GM23338 (cell line): ENCODE results near the gene FOXP1. TPM values are rescaled to one million over a fixed set of nuclear protein-coding genes. Genes with fewer than 3 reads are reported as not detected.
A peak's percentile ranks its signal among the peaks of the same experiment; 100 is the strongest.

Source experiments
- ATAC-seq: fragments of 200-7000 bp; cut with Tn5 transposase; 3 replicates; pipeline ENCODE4 v1.9.1; 2020
- DNase-seq: peaks from one replicate; pipeline ENCODE4 v3.0.0-alpha.2; 2015; ENCODE audit warnings: low spot score
- H2AFZ ChIP-seq: fragments of 200-600 bp; sonication (generic); 2 replicates; pipeline ENCODE4 v1.8.0; 2016; ENCODE audit warnings: antibody characterized with exemption, mild to moderate bottlenecking, moderate library complexity
- H3F3A ChIP-seq: fragments of 200-600 bp; sonication (generic); replicated peaks from 2 replicates; pipeline ENCODE4 v1.8.0; 2017; ENCODE audit warnings: antibody characterized with exemption, mixed run types, low read depth
- H3K27ac ChIP-seq: fragments of 200-600 bp; sonication (generic); 2 replicates; pipeline ENCODE4 v1.6.1; 2016; ENCODE audit warnings: low read depth
- H3K27me3 ChIP-seq: fragments of 200-600 bp; sonication (generic); 2 replicates; pipeline ENCODE4 v1.8.0; 2016; ENCODE audit warnings: mild to moderate bottlenecking, mixed run types, moderate library complexity; ENCODE audit not compliant: insufficient read depth
- H3K36me3 ChIP-seq: fragments of 200-600 bp; sonication (generic); 2 replicates; pipeline ENCODE4 v1.8.0; 2016; ENCODE audit warnings: mild to moderate bottlenecking; ENCODE audit not compliant: insufficient read depth
- H3K4me1 ChIP-seq: fragments of 200-600 bp; sonication (generic); 2 replicates; pipeline ENCODE4 v1.8.0; 2016; ENCODE audit warnings: mild to moderate bottlenecking, moderate library complexity; ENCODE audit not compliant: insufficient read depth
- H3K4me2 ChIP-seq: fragments of 200-600 bp; sonication (generic); 2 replicates; pipeline ENCODE4 v1.7.1; 2017; ENCODE audit warnings: mixed run types
- H3K4me3 ChIP-seq: fragments of 200-600 bp; sonication (generic); 2 replicates; pipeline ENCODE4 v1.6.1; 2016; ENCODE audit warnings: mixed run types
- H3K79me2 ChIP-seq: fragments of 200-600 bp; sonication (generic); replicated peaks from 2 replicates; pipeline ENCODE4 v1.8.0; 2017; ENCODE audit warnings: mild to moderate bottlenecking; ENCODE audit not compliant: insufficient read depth
- H3K9me2 ChIP-seq: fragments of 200-600 bp; sonication (generic); 2 replicates; pipeline ENCODE4 v1.8.0; 2017; ENCODE audit not compliant: insufficient read depth
- H4K20me1 ChIP-seq: fragments of 200-600 bp; sonication (generic); replicated peaks from 2 replicates; pipeline ENCODE4 v1.8.0; 2017; ENCODE audit warnings: mild to moderate bottlenecking; ENCODE audit not compliant: insufficient read depth
- H3K27ac Mint-ChIP-seq: 2 replicates; pipeline ENCODE4 v1.8.0; 2020; ENCODE audit warnings: inconsistent platforms, mild to moderate bottlenecking, moderate library complexity, mixed read lengths
- H3K27me3 Mint-ChIP-seq: 3 replicates; pipeline ENCODE4 v1.8.0; 2022; ENCODE audit warnings: low read depth, mild to moderate bottlenecking, moderate library complexity, mixed read lengths, inconsistent platforms; ENCODE audit not compliant: insufficient read depth, poor library complexity
- H3K36me3 Mint-ChIP-seq: 3 replicates; pipeline ENCODE4 v1.8.0; 2021; ENCODE audit warnings: low read depth, mild to moderate bottlenecking, inconsistent platforms, moderate library complexity, mixed read lengths
- H3K4me1 Mint-ChIP-seq: 3 replicates; pipeline ENCODE4 v1.8.0; 2020; ENCODE audit warnings: mild to moderate bottlenecking, inconsistent platforms, mixed read lengths
- H3K4me3 Mint-ChIP-seq: 3 replicates; pipeline ENCODE4 v1.8.0; 2021; ENCODE audit warnings: moderate library complexity, mild to moderate bottlenecking, inconsistent platforms, mixed read lengths
- H3K9me3 Mint-ChIP-seq: 3 replicates; pipeline ENCODE4 v1.8.0; 2020; ENCODE audit warnings: moderate library complexity, mild to moderate bottlenecking, inconsistent platforms, mixed read lengths
- CREB1 ChIP-seq: fragments of 250-450 bp; sonication (Bioruptor Pico); IDR thresholded peaks from 2 replicates; pipeline ENCODE4 v1.5.0; 2020; ENCODE audit warnings: low read depth, mild to moderate bottlenecking, moderate library complexity
- CTCF ChIP-seq, 2 experiments: fragments of 200-600 bp in 1 of 2; sonication (generic) in 1 of 2; conservative IDR thresholded peaks; 2 replicates each; pipeline versions ENCODE4 v1.5.1 to v1.6.1; 2016 to 2017; ENCODE audit warnings: antibody characterized with exemption in 2 of 2, low read depth in 2 of 2, mild to moderate bottlenecking in 2 of 2, moderate library complexity in 1 of 2
- EZH2 ChIP-seq: fragments of 200-600 bp; sonication (generic); IDR thresholded peaks from one replicate; pipeline ENCODE4 v1.8.0; 2017; ENCODE audit warnings: antibody characterized with exemption, mild to moderate bottlenecking, low read depth; ENCODE audit not compliant: unreplicated experiment
- EZH2phosphoT487 ChIP-seq: fragments of 200-600 bp; sonication (generic); IDR thresholded peaks from one replicate; pipeline ENCODE4 v1.8.1; 2018; ENCODE audit warnings: antibody characterized with exemption; ENCODE audit not compliant: unreplicated experiment
- JUNB ChIP-seq: IDR thresholded peaks from one replicate; pipeline ENCODE4 v1.6.1; 2016; ENCODE audit warnings: antibody characterized with exemption; ENCODE audit not compliant: unreplicated experiment
- NANOG ChIP-seq: IDR thresholded peaks from 2 replicates; pipeline ENCODE4 v1.6.1; 2016; ENCODE audit warnings: antibody characterized with exemption, borderline replicate concordance
- POLR2AphosphoS5 ChIP-seq: IDR thresholded peaks from 2 replicates; pipeline ENCODE4 v1.6.1; 2016; ENCODE audit warnings: antibody characterized with exemption, low read depth
- REST ChIP-seq: IDR thresholded peaks from one replicate; pipeline ENCODE4 v1.6.1; 2018; ENCODE audit warnings: antibody characterized with exemption; ENCODE audit not compliant: unreplicated experiment
- ZNF331 ChIP-seq: fragments of 250-450 bp; sonication (Bioruptor Pico); IDR thresholded peaks from 2 replicates; pipeline ENCODE4 v1.5.0; 2020; ENCODE audit warnings: low read depth, mild to moderate bottlenecking, moderate library complexity
- ZNF462 ChIP-seq: fragments of 250-450 bp; sonication (Bioruptor Pico); IDR thresholded peaks from 2 replicates; pipeline ENCODE4 v1.5.0; 2020; ENCODE audit warnings: mild to moderate bottlenecking, moderate library complexity
- polyA plus RNA-seq: library from polyadenylated mRNA; unstranded; fragments of >200 nt; fragmentation: Nextera tagmentation; extraction: Ambion mirVana; gene quantifications from 2 replicates; pipeline ENCODE4 v1.2.1, GENCODE V29; 2016
- total RNA-seq: library from RNA; depleted of rRNA; stranded (reverse); fragments of >200 nt; shearing (Covaris generic); gene quantifications from 2 replicates; pipeline ENCODE4 v1.2.3, GENCODE V29; 2014

The FOXP1 gene
- total and polyA plus RNA-seq, 2 experiments from 2014 or later: 32.9 to 35.5 TPM

GRCh38 chr3:71294919-71295318 lies 288.6 kb downstream of the FOXP1 start:
- Histone ChIP-seq H3K9me2 (no peaks in the 10 kb centered on the region), H2AFZ (no peak overlapping the region), H3K79me2 (peaks cover 21% of the 10 kb centered on the region), H3K36me3 (no peaks in the 10 kb centered on the region), H3K4me2 (0 out of 2 replicates have a peak overlapping the region, but pooled peaks have one; percentile 8), H3K4me3 (no peak overlapping the region), H4K20me1 (no peaks in the 10 kb centered on the region), H3F3A (no peaks in the 10 kb centered on the region), H3K27me3 (no peaks in the 10 kb centered on the region), H3K4me1 (peaks cover 51% of the 10 kb centered on the region), H3K27ac (no peak overlapping the region; the same call in 1 of the 2 replicates)
- DNase-seq (peak; percentile 20), ATAC-seq (peak; percentile 36; the same call in 2 of the 3 replicates)
- Mint-ChIP-seq H3K27ac (peak overlapping the region; percentile 89), H3K4me3 (no peak overlapping the region), H3K9me3 (no peaks in the 10 kb centered on the region; the same call in 2 of the 3 replicates), H3K4me1 (peaks cover 45% of the 10 kb centered on the region), H3K36me3 (peaks cover 25% of the 10 kb centered on the region; the same call in 2 of the 3 replicates), H3K27me3 (peaks cover 4% of the 10 kb centered on the region)
- TF ChIP-seq EZH2 (no peak), NANOG (peak; percentile 37; the same call in 1 of the 2 replicates)

- Mint-ChIP-seq H3K9me3 (no peaks in the 10 kb centered on the region; the same call in 2 of the 3 replicates), H3K27ac (no peak overlapping the region), H3K4me1 (peaks cover 15% of the 10 kb centered on the region), H3K4me3 (no peak overlapping the region), H3K36me3 (peaks cover 15% of the 10 kb centered on the region; the same call in 2 of the 3 replicates), H3K27me3 (peaks cover 5% of the 10 kb centered on the region)
- H3K36me3 ChIP-seq: no peaks in the 10 kb centered on the region
- H3K9me2 ChIP-seq: no peaks in the 10 kb centered on the region
- H3K4me2 ChIP-seq: no peak overlapping the region
- H3F3A ChIP-seq: no peaks in the 10 kb centered on the region
- H2AFZ ChIP-seq: no peak overlapping the region
- no peak for ATAC-seq
- no peak overlapping the region for H3K4me3 ChIP-seq
- no peaks in the 10 kb centered on the region for H3K27me3 ChIP-seq
- no peaks in the 10 kb centered on the region; the same call in 1 of the 2 replicates for H3K79me2 ChIP-seq
- no peaks in the 10 kb centered on the region for H4K20me1 ChIP-seq
- H3K4me1 ChIP-seq: peaks cover 16% of the 10 kb centered on the region
- DNase-seq: no peak
- H3K27ac ChIP-seq: no peak overlapping the region
- TF ChIP-seq CREB1 (CRISPR knock-in tag): no peak
- no peak for TF ChIP-seq EZH2phosphoT487
- no peak for TF ChIP-seq ZNF331 (CRISPR knock-in tag)
- TF ChIP-seq ZNF462 (CRISPR knock-in tag): no peak
- TF ChIP-seq NANOG: no peak
- no peak for TF ChIP-seq REST
- TF ChIP-seq POLR2AphosphoS5: no peak
- no peak for TF ChIP-seq EZH2
- TF ChIP-seq JUNB: no peak
- TF ChIP-seq CTCF (conservative IDR thresholded peaks at IDR 0.05; ENCODE audit: low read depth in 2 of 2): no peak
Observed at GRCh38 chr3:71290301-71290700, 293.2 kb downstream of the FOXP1 start.
